Subcutaneous adipose tissue (tissue), 4 donors: ENCODE results near the gene VGLL4. TPM values are rescaled to one million over a fixed set of nuclear protein-coding genes. Genes with fewer than 3 reads are reported as not detected.

Experiments
- small RNA-seq: library from RNA; depleted of rRNA; stranded (forward); fragments of <200 nt; gene quantifications from one replicate; pipeline ENCODE3, GENCODE V24; 2016
- total RNA-seq, 4 donors: library from RNA; depleted of rRNA; stranded (reverse); fragments of >200 nt; gene quantifications; one replicate each; pipeline ENCODE4 v1.1.0, GENCODE V29; 2016
- TF ChIP-seq, protein P1 (sequence below): fragments of 450-650 bp; IDR thresholded peaks from one replicate; pipeline ENCODE4 v1.5.1; 2016; ENCODE audit warnings: low read depth, mild to moderate bottlenecking, control low read depth, antibody characterized with exemption, moderate library complexity

VGLL4 gene
- total RNA-seq, 4 donors from 2014 or later = 37.6 to 47.8 (median 40.4) TPM

DNA sequence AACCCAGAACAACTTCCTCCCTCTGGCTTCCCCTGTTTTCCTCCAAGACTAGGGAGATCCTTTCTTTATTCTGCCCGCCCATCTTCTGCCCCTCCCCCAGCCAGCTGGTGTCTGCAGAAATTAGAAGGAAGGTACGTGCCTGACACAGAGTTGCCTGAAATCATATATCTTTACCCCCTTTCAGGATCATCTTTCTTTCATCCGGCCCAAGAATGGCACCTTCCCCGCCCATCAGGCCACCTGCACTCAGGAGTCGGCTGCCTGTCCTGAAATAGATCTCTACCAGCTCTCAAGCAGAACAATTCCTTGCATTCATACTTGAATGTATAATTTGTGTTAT lies 133.7 kb downstream of the VGLL4 start:
- TF ChIP-seq, protein P1, sequence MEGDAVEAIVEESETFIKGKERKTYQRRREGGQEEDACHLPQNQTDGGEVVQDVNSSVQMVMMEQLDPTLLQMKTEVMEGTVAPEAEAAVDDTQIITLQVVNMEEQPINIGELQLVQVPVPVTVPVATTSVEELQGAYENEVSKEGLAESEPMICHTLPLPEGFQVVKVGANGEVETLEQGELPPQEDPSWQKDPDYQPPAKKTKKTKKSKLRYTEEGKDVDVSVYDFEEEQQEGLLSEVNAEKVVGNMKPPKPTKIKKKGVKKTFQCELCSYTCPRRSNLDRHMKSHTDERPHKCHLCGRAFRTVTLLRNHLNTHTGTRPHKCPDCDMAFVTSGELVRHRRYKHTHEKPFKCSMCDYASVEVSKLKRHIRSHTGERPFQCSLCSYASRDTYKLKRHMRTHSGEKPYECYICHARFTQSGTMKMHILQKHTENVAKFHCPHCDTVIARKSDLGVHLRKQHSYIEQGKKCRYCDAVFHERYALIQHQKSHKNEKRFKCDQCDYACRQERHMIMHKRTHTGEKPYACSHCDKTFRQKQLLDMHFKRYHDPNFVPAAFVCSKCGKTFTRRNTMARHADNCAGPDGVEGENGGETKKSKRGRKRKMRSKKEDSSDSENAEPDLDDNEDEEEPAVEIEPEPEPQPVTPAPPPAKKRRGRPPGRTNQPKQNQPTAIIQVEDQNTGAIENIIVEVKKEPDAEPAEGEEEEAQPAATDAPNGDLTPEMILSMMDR = no peak

DNA sequence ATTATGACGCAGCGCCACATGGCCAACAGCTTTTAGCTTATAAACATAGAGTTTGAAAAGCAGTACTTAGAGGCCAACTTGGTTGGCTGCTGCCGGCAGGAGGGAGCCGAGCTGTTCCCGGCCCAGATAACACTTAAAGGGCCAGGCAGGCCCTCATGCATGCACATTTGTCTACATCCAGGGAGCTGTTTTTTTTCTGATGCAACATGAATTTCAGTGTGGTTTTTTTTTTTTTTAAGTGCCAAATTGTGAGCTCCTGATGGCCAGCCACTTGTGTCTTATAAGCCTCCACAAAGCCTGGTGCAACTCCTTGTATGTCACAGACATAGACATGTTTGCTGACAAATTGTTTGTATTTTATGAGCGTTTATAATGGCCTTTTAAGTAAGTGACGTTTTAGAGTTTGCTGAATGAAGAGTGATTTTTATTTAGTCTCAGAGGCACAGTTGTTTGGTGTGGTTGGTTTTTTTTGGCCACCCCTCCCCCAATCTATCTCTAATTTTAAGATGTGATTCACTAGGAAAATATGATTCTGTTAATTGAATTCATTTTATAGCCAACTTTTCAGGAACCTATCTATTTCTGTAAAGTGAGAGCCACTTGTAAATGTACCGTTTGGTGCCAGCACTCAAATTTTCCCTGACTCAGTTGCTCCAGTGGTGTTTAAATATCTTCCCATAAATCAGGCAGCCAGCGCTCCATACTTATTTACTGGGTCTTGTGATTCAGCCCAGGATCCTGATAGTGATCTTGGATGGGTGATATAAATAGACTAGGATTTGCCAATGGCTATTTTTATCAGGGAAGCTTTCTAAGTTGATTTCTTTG lies 134.3 kb downstream of the VGLL4 start:
- TF ChIP-seq, protein P1 = no peak

DNA sequence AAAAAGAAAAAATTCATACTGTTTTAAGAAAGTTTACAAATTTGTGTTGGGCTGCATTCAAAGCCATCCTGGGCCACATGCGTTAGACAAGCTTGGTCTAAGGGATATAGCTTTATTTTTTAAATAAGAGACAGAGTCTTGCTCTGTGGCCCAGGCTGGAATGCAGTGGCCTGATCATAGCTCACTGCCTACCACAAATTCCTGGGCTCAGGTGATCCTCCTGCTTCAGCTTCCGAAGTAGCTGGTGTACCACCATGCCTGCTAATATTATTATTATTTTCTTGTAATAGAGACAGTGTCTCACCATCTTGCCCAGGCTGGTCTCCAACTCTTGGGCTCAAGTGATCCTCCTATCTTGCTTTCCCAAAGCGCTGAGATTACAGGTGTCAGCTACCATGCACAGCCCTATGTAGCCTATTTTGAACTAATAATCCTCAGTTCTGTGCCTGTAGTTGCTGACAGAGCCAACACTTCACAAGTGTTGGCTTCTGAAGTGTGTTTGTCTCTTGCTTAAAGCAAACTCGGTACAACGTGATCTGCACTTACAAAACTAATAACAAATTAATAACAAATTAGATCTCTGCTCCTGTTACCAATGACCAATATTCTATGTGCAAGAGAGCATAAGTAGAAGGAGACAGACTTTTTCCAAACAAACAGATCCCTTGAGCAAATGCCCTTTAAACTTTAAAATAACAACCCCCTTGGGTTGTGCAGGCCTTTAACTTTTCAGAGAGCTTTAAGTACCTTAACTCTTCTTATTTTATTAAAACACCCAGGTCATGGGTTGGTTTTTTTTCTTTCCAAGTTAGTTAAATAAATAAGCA lies 135.2 kb downstream of the VGLL4 start:
- TF ChIP-seq, protein P1 = no peak

DNA sequence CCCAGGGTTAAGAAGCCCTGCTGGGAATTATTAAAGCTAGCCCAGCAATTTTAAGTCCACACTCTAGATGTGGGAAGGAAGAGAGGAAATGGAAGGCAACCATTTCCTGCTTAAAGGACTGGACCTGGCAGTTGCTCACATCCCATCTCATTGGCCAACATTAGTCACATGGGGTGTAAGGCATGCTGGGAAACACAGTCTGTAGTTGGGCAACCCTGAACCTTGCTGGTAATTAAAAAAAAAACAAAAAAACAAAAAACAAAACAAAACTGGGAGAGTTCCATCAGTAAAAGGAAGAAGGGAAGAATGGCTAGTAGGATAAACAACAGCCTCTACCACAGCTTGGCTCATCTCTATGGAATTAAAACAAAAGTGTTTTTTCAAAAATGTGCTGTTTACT lies 136.0 kb downstream of the VGLL4 start:
- TF ChIP-seq, protein P1 = no peak

Small RNA genes within 50 kb of the gene (small RNA-seq; reads per million reads assigned to genes)
- gene AC022001.1 = not detected

Other genes starting within 250 kb of the VGLL4 start
- gene TAMM41, start 203.0 kb upstream of the VGLL4 start, total RNA-seq = 10 to 100 TPM in 3 of 4 donors, 1 to 10 TPM in 1; 9.5 to 26.0 (median 10.6) TPM